Upper lobe of left lung (tissue), 4 donors: ENCODE results near the gene HOXC6.

ENCODE experiments used
- POLR2A ChIP-seq, 4 donors: fragments of 450-650 bp; IDR thresholded peaks; one replicate each; pipeline ENCODE4 v1.5.1; 2016 to 2017; ENCODE audit warnings: antibody characterized with exemption in 4 of 4, mild to moderate bottlenecking in 2 of 4
- POLR2AphosphoS5 ChIP-seq, 2 donors: sonication (generic); formaldehyde crosslinking; IDR thresholded peaks; one replicate each; pipeline ENCODE4 v1.5.1; 2017; ENCODE audit warnings: antibody characterized with exemption in 2 of 2

DNA sequence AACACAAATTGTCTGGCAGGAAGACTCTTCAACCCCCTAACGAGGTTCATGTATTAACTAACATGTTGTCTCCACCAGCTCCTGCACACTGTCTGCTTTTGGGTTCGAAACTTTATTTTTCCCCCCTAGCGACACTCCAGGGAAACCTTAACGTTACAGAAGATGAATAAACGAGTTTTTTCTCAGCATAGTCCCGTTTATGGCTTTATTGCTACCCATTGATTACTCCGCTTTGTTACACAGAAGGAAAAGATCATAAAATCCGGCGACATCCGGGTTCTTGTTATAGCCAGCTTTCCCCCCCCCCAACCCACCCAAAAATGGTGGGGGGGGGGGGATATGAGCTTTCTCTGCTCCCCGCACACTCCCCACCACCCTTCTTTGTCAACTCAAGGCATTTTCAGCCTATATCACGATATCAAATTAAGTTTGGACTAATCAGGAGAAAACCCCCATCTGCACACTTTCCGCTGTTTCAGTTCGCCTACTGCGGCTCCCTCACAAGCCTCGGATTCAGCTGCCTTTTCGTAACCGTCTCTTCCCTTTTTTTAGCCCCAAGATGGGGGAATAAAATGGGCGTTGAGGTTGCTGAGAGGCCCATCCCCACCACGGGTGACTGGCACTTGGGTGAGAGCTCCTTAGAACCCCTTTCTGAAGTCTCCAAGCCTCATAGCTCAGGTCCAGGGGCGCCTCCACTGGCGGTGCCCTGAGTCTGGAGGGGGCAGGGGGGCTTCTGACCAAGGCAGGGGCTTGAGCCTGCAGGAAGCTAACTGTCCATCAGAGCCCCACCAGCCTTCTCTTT is 1.4 kb upstream of the HOXC6 start:
- TF ChIP-seq POLR2AphosphoS5 (IDR thresholded peaks at IDR 0.05), result no peak
- TF ChIP-seq POLR2A (IDR thresholded peaks at IDR 0.05), result no peak
